ENCODE measurements around the gene CEP19.
A peak's percentile ranks its signal among the peaks of the same experiment; 100 is the strongest.
"Not testable (repeated sequence)": the region's sequence is repeated elsewhere in the genome, so short reads cannot be mapped to it uniquely, and the experiment has no call there.

CEP19 gene

GRCh38 chr3:196737655-196738054 is 25.6 kb upstream of the CEP19 start:
- no peak for ATAC-seq (replicated peaks; ENCODE audit: extremely low read depth, poor library complexity, severe bottlenecking)
- H3K4me3 Mint-ChIP-seq: no peak overlapping the region
- H3K27me3 Mint-ChIP-seq: no peaks in the 10 kb centered on the region
- no peak for DNase-seq (ENCODE audit: low spot score in 2 of 2)
- peaks cover 18% of the 10 kb centered on the region for H3K36me3 Mint-ChIP-seq (ENCODE audit: insufficient read depth)
- peaks cover 29% of the 10 kb centered on the region for H3K4me1 Mint-ChIP-seq
- no peaks in the 10 kb centered on the region for H3K9me3 Mint-ChIP-seq
- no peak overlapping the region for H3K27ac Mint-ChIP-seq (ENCODE audit: low read depth)

GRCh38 chr3:196736670-196737374 is 24.8 kb upstream of the CEP19 start:
- peaks cover 26% of the 10 kb centered on the region for H3K4me1 Mint-ChIP-seq
- ATAC-seq (replicated peaks; ENCODE audit: extremely low read depth, poor library complexity, severe bottlenecking) (no peak), DNase-seq (ENCODE audit: low spot score in 2 of 2) (no peak)
- no peak overlapping the region for H3K4me3 Mint-ChIP-seq
- no peaks in the 10 kb centered on the region for H3K27me3 Mint-ChIP-seq
- no peaks in the 10 kb centered on the region for H3K9me3 Mint-ChIP-seq
- peaks cover 18% of the 10 kb centered on the region for H3K36me3 Mint-ChIP-seq (ENCODE audit: insufficient read depth)
- H3K27ac Mint-ChIP-seq (ENCODE audit: low read depth): peak overlapping the region; percentile 61

- ATAC-seq (replicated peaks; ENCODE audit: extremely low read depth, poor library complexity, severe bottlenecking) (no peak), DNase-seq (ENCODE audit: low spot score in 2 of 2) (no peak)
- Mint-ChIP-seq H3K27ac (ENCODE audit: low read depth) (no peak overlapping the region), H3K9me3 (no peaks in the 10 kb centered on the region), H3K27me3 (no peaks in the 10 kb centered on the region), H3K36me3 (ENCODE audit: insufficient read depth) (peaks cover 17% of the 10 kb centered on the region), H3K4me3 (no peak overlapping the region), H3K4me1 (peaks cover 15% of the 10 kb centered on the region)
Observed at GRCh38 chr3:196735751-196736150, 23.7 kb upstream of the CEP19 start.

GRCh38 chr3:196726788-196727675 is 15.0 kb upstream of the CEP19 start:
- no peaks in the 10 kb centered on the region for H3K9me3 Mint-ChIP-seq
- no peak overlapping the region for H3K27ac Mint-ChIP-seq (ENCODE audit: low read depth)
- H3K27me3 Mint-ChIP-seq: no peaks in the 10 kb centered on the region
- H3K4me3 Mint-ChIP-seq: no peak overlapping the region
- ATAC-seq (replicated peaks; ENCODE audit: extremely low read depth, poor library complexity, severe bottlenecking) (no peak), DNase-seq (ENCODE audit: low spot score in 2 of 2) (no peak)
- H3K4me1 Mint-ChIP-seq: no peaks in the 10 kb centered on the region
- H3K36me3 Mint-ChIP-seq (ENCODE audit: insufficient read depth): peaks cover 13% of the 10 kb centered on the region

- Mint-ChIP-seq H3K4me1 (peaks cover 8% of the 10 kb centered on the region), H3K27ac (ENCODE audit: low read depth) (no peak overlapping the region), H3K9me3 (no peaks in the 10 kb centered on the region), H3K27me3 (no peaks in the 10 kb centered on the region), H3K4me3 (no peak overlapping the region), H3K36me3 (ENCODE audit: insufficient read depth) (peaks cover 20% of the 10 kb centered on the region)
- DNase-seq (ENCODE audit: low spot score in 2 of 2) (no peak), ATAC-seq (replicated peaks; ENCODE audit: extremely low read depth, poor library complexity, severe bottlenecking) (no peak)
Observed at GRCh38 chr3:196721097-196721496, 9.0 kb upstream of the CEP19 start.

DNA sequence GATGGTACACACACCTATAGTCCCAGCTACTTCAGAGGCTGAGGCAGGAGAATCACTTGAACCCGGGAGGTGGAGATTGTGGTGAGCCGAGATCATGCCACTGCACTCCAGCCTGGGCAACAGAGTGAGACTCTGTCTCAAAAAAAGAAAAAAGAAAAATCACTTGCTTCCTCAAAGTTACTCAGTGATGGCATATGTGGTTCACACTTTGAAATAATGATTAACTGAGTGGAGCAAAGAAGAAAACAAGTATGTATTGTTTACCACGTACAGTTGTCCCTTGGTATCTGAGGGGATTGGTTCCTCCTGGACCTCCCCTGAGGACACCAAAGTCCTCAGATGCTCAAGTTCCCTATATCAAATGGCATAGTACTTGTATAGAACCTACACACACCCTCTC is 5.1 kb upstream of the CEP19 start:
- not testable (repeated sequence) for DNase-seq (ENCODE audit: low spot score in 2 of 2); H3K9me3 Mint-ChIP-seq; H3K27ac Mint-ChIP-seq (ENCODE audit: low read depth); ATAC-seq (replicated peaks; ENCODE audit: extremely low read depth, poor library complexity, severe bottlenecking); H3K27me3 Mint-ChIP-seq; H3K4me3 Mint-ChIP-seq
- H3K4me1 Mint-ChIP-seq: peaks cover 18% of the 10 kb centered on the region
- H3K36me3 Mint-ChIP-seq (ENCODE audit: insufficient read depth): peaks cover 15% of the 10 kb centered on the region

- DNase-seq (ENCODE audit: low spot score in 2 of 2) (peak in 1 of 2 donors; percentile 36), ATAC-seq (replicated peaks; ENCODE audit: extremely low read depth, poor library complexity, severe bottlenecking) (peak; percentile 35)
- H3K4me3 Mint-ChIP-seq: peak overlapping the region; percentile 79
- peaks cover 24% of the 10 kb centered on the region for H3K4me1 Mint-ChIP-seq
- H3K9me3 Mint-ChIP-seq: no peaks in the 10 kb centered on the region
- H3K27ac Mint-ChIP-seq (ENCODE audit: low read depth): peak overlapping the region; percentile 77
- H3K36me3 Mint-ChIP-seq (ENCODE audit: insufficient read depth): peaks cover 12% of the 10 kb centered on the region
- no peaks in the 10 kb centered on the region for H3K27me3 Mint-ChIP-seq
Observed at GRCh38 chr3:196712514-196713413, 714 bp upstream of the CEP19 start.

DNA sequence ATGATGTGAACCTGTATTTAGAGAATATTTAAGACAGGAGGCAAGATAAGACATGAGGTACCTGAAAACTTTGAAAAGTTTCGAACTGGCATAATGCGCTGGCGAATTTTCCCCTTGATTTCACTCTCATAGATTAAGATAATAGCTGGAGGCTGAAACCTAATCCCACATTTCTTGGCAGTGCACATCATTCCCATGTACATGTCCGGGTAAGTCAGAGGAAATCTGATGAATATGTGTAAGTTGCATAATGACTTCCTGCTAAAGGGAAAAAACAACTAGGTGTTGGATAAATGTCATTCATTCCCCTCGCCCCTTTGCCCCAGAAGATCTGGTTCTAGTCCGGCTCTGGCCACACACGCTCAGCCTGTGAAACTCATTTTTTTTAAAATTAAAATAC is 3.6 kb downstream of the CEP19 start:
- ATAC-seq (replicated peaks; ENCODE audit: extremely low read depth, poor library complexity, severe bottlenecking): no peak
- Mint-ChIP-seq H3K4me1 (peaks cover 22% of the 10 kb centered on the region), H3K27ac (ENCODE audit: low read depth) (no peak overlapping the region)

DNA sequence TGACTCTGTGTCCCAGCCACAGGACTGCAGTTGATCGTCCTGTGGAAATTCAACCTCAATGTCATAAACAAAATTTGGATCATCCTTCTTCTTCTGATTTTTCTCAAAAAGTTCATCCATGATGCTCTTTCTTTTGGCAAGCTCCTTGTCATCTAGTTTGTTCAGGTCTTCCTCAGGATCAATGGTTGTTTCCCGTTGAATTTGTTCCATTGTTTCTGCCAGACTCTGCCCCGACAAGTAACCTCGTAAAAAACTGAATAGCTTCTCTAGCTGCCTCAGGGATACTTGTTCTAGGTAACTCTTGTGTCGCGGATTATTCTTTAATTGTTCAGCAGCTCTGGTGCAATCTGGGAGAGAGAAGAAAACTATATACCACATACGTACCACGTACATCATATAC is 4.5 kb downstream of the CEP19 start:
- peaks cover 8% of the 10 kb centered on the region for H3K36me3 Mint-ChIP-seq (ENCODE audit: insufficient read depth)
- no peak overlapping the region for H3K27ac Mint-ChIP-seq (ENCODE audit: low read depth)
- DNase-seq (ENCODE audit: low spot score in 2 of 2) (no peak), ATAC-seq (replicated peaks; ENCODE audit: extremely low read depth, poor library complexity, severe bottlenecking) (no peak)
- no peaks in the 10 kb centered on the region for H3K9me3 Mint-ChIP-seq
- peaks cover 14% of the 10 kb centered on the region for H3K4me1 Mint-ChIP-seq
- no peaks in the 10 kb centered on the region for H3K27me3 Mint-ChIP-seq
- no peak overlapping the region for H3K4me3 Mint-ChIP-seq

More for the DNA sequence above, 3.6 kb downstream of the CEP19 start:
- Mint-ChIP-seq H3K9me3 (no peaks in the 10 kb centered on the region), H3K27me3 (no peaks in the 10 kb centered on the region), H3K36me3 (ENCODE audit: insufficient read depth) (peaks cover 12% of the 10 kb centered on the region), H3K4me3 (no peak overlapping the region)
- no peak for DNase-seq (ENCODE audit: low spot score in 2 of 2)

DNA sequence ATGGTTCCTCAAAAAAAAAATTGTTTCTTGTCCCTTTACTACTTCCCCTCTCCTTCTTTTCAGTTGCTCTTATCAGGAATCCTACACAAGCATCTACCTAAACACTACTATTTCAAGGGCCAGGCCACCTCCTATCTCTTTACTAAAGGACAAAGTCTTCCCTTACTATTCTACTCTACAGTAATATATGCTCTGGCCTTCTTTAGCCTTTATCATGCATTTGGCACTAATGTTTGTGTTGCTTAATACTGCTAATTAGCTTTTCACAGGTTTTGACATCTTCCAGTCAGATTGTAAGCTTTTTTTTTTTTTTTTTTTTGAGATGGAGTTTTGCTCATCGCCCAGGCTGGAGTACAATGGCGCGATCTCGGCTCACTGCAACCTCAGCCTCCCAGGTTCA is 5.3 kb downstream of the CEP19 start:
- no peak for DNase-seq (ENCODE audit: low spot score in 2 of 2)
- Mint-ChIP-seq H3K4me1 (peaks cover 12% of the 10 kb centered on the region), H3K36me3 (ENCODE audit: insufficient read depth) (peaks cover 5% of the 10 kb centered on the region), H3K9me3 (no peaks in the 10 kb centered on the region), H3K27ac (ENCODE audit: low read depth) (no peak overlapping the region), H3K27me3 (no peaks in the 10 kb centered on the region), H3K4me3 (no peak overlapping the region)
- no peak for ATAC-seq (replicated peaks; ENCODE audit: extremely low read depth, poor library complexity, severe bottlenecking)

GRCh38 chr3:196706327-196706726 is 5.7 kb downstream of the CEP19 start:
- H3K4me1 Mint-ChIP-seq: peaks cover 8% of the 10 kb centered on the region
- no peak for DNase-seq (ENCODE audit: low spot score in 2 of 2)
- no peaks in the 10 kb centered on the region for H3K9me3 Mint-ChIP-seq
- ATAC-seq (replicated peaks; ENCODE audit: extremely low read depth, poor library complexity, severe bottlenecking): no peak
- H3K36me3 Mint-ChIP-seq (ENCODE audit: insufficient read depth): peaks cover 2% of the 10 kb centered on the region
- no peaks in the 10 kb centered on the region for H3K27me3 Mint-ChIP-seq
- no peak overlapping the region for H3K4me3 Mint-ChIP-seq
- no peak overlapping the region for H3K27ac Mint-ChIP-seq (ENCODE audit: low read depth)

DNA sequence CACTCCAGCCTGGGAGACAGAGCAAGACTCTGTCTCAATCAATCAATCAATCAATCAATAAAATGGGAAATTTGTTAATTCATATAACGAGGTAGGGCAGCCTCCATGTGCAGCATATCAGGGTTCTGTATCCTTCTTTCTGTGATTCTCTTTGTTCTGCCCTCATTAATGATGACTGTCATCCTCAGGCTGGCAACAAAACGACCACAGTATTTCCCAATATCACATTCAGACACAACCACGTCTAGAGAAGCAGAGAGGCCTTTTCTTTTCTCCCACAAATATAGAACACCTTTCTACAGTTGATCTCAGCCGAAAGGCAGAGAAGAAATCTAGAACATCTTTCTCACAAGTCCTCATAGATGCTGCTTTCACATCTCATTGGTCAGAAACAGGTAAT is 11.2 kb downstream of the CEP19 start:
- H3K27me3 Mint-ChIP-seq: no peaks in the 10 kb centered on the region
- H3K36me3 Mint-ChIP-seq (ENCODE audit: insufficient read depth): peaks cover 1% of the 10 kb centered on the region
- no peak for ATAC-seq (replicated peaks; ENCODE audit: extremely low read depth, poor library complexity, severe bottlenecking)
- no peak overlapping the region for H3K4me3 Mint-ChIP-seq
- no peak for DNase-seq (ENCODE audit: low spot score in 2 of 2)
- H3K9me3 Mint-ChIP-seq: no peaks in the 10 kb centered on the region
- H3K4me1 Mint-ChIP-seq: no peaks in the 10 kb centered on the region
- no peak overlapping the region for H3K27ac Mint-ChIP-seq (ENCODE audit: low read depth)

All from central memory CD8-positive, alpha-beta T cell (primary cell).